Vagina (tissue), 2 donors: ENCODE measurements around the gene NEXN. TPM values are rescaled to one million over a fixed set of nuclear protein-coding genes. Genes with fewer than 3 reads are reported as not detected.
"Not testable (repeated sequence)": the region's sequence is repeated elsewhere in the genome, so short reads cannot be mapped to it uniquely, and the experiment has no call there.

Source experiments
- DNase-seq, 2 donors: peaks; one replicate each; pipeline ENCODE4 v3.0.0-alpha.2; 2017; ENCODE audit errors: extremely low spot score in 2 of 2
- H3K27ac ChIP-seq: fragments of 200-600 bp; sonication (generic); one replicate; pipeline ENCODE4 v1.5.1; 2019
- H3K27me3 ChIP-seq: fragments of 200-600 bp; sonication (generic); one replicate; pipeline ENCODE4 v1.5.1; 2019
- H3K36me3 ChIP-seq, 2 donors: fragments of 200-600 bp; sonication (generic); one replicate each; pipeline ENCODE4 v1.5.1; 2017 to 2019
- H3K4me1 ChIP-seq: fragments of 200-600 bp; sonication (generic); one replicate; pipeline ENCODE4 v1.5.1; 2019
- H3K4me3 ChIP-seq, 2 donors: fragments of 200-600 bp; sonication (generic); 1 replicate in 1 of 2; 2 replicates in 1 of 2; pipeline ENCODE4 v1.5.1; 2016 to 2019
- H3K9me3 ChIP-seq: fragments of 200-600 bp; sonication (generic); one replicate; pipeline ENCODE4 v1.5.1; 2019
- CTCF ChIP-seq, 3 experiments: fragments of 450-650 bp in 2 of 3; fragments of 200-600 bp in 1 of 3; sonication (generic) in 1 of 3; IDR thresholded peaks; one replicate each; pipeline ENCODE4 v1.5.1; 2017 to 2019; ENCODE audit warnings: antibody characterized with exemption in 3 of 3, mild to moderate bottlenecking in 2 of 3, moderate library complexity in 2 of 3
- POLR2A ChIP-seq, 2 donors: fragments of 450-650 bp; IDR thresholded peaks; one replicate each; pipeline ENCODE4 v1.6.1; 2017; ENCODE audit warnings: antibody characterized with exemption in 2 of 2, mild to moderate bottlenecking in 2 of 2, moderate library complexity in 2 of 2
- POLR2AphosphoS5 ChIP-seq, 2 donors: sonication (generic); formaldehyde crosslinking; IDR thresholded peaks; one replicate each; pipeline ENCODE4 v1.9.0; 2017; ENCODE audit warnings: antibody characterized with exemption in 2 of 2, mild to moderate bottlenecking in 2 of 2, low read depth in 1 of 2; ENCODE audit not compliant: insufficient read depth in 1 of 2
- intact Hi-C: fragments of 100-400 bp; cut with DNase I; formaldehyde crosslinking; loops from one replicate; pipeline ENCODE4 v1.15.1; 2023
- total RNA-seq: library from RNA; depleted of rRNA; stranded (reverse); fragments of >200 nt; gene quantifications from one replicate; pipeline ENCODE4 v1.2.3, GENCODE V29; 2016

Gene NEXN
- total RNA-seq, 1 donor from 2014 or later: 20.1 TPM

- no peaks in the 10 kb centered on the region for H3K4me1 ChIP-seq
- H3K9me3 ChIP-seq: no peaks in the 10 kb centered on the region
- no peaks in the 10 kb centered on the region for H3K27me3 ChIP-seq
- intact Hi-C loops: no loop called here
- no peak overlapping the region for H3K4me3 ChIP-seq
- no peak for DNase-seq
- no peaks in the 10 kb centered on the region for H3K36me3 ChIP-seq
- no peak for TF ChIP-seq POLR2AphosphoS5 (IDR thresholded peaks at IDR 0.05; ENCODE audit: insufficient read depth in 1 of 2, low read depth in 1 of 2)
- no peak for TF ChIP-seq POLR2A (IDR thresholded peaks at IDR 0.05)
- TF ChIP-seq CTCF (IDR thresholded peaks at IDR 0.05): peak in 2 of 3 experiments; percentile 38 to 48
- no peak overlapping the region for H3K27ac ChIP-seq
These were observed 12.4 kb downstream of the NEXN start for GRCh38 chr1:77900687-77901293.

GRCh38 chr1:77905603-77906002, 17.2 kb downstream of the NEXN start:
- TF ChIP-seq POLR2A (IDR thresholded peaks at IDR 0.05) (no peak), CTCF (IDR thresholded peaks at IDR 0.05) (no peak), POLR2AphosphoS5 (IDR thresholded peaks at IDR 0.05; ENCODE audit: insufficient read depth in 1 of 2, low read depth in 1 of 2) (no peak)
- no peak for DNase-seq
- H3K36me3 ChIP-seq: no peaks in the 10 kb centered on the region
- H3K27me3 ChIP-seq: no peaks in the 10 kb centered on the region
- intact Hi-C loops: no loop called here
- no peak overlapping the region for H3K4me3 ChIP-seq
- no peak overlapping the region for H3K27ac ChIP-seq
- H3K4me1 ChIP-seq: no peaks in the 10 kb centered on the region
- no peaks in the 10 kb centered on the region for H3K9me3 ChIP-seq

GRCh38 chr1:77906019-77906545, 17.7 kb downstream of the NEXN start:
- H3K36me3 ChIP-seq: no peaks in the 10 kb centered on the region
- intact Hi-C loops: no loop called here
- no peaks in the 10 kb centered on the region for H3K4me1 ChIP-seq
- no peak for DNase-seq
- TF ChIP-seq CTCF (IDR thresholded peaks at IDR 0.05) (no peak), POLR2A (IDR thresholded peaks at IDR 0.05) (no peak), POLR2AphosphoS5 (IDR thresholded peaks at IDR 0.05; ENCODE audit: insufficient read depth in 1 of 2, low read depth in 1 of 2) (no peak)
- no peak overlapping the region for H3K27ac ChIP-seq
- H3K9me3 ChIP-seq: no peaks in the 10 kb centered on the region
- H3K4me3 ChIP-seq: no peak overlapping the region
- H3K27me3 ChIP-seq: no peaks in the 10 kb centered on the region

- Histone ChIP-seq H3K27ac (no peak overlapping the region), H3K4me1 (no peaks in the 10 kb centered on the region), H3K27me3 (no peaks in the 10 kb centered on the region), H3K4me3 (no peak overlapping the region), H3K36me3 (no peaks in the 10 kb centered on the region), H3K9me3 (no peaks in the 10 kb centered on the region)
- no peak for TF ChIP-seq CTCF (IDR thresholded peaks at IDR 0.05)
- TF ChIP-seq POLR2AphosphoS5 (IDR thresholded peaks at IDR 0.05; ENCODE audit: insufficient read depth in 1 of 2, low read depth in 1 of 2): no peak
- no peak for TF ChIP-seq POLR2A (IDR thresholded peaks at IDR 0.05)
- no peak for DNase-seq
- intact Hi-C loops: no loop called here
These were observed 18.2 kb downstream of the NEXN start for GRCh38 chr1:77906624-77907023.

GRCh38 chr1:77910116-77910515, 21.7 kb downstream of the NEXN start:
- intact Hi-C loops: no loop called here
- H3K27ac ChIP-seq: no peak overlapping the region
- H3K36me3 ChIP-seq: no peaks in the 10 kb centered on the region
- H3K4me1 ChIP-seq: no peaks in the 10 kb centered on the region
- no peak for TF ChIP-seq POLR2A (IDR thresholded peaks at IDR 0.05)
- no peak for TF ChIP-seq CTCF (IDR thresholded peaks at IDR 0.05)
- no peak for TF ChIP-seq POLR2AphosphoS5 (IDR thresholded peaks at IDR 0.05; ENCODE audit: insufficient read depth in 1 of 2, low read depth in 1 of 2)
- H3K4me3 ChIP-seq: no peak overlapping the region
- no peak for DNase-seq
- no peaks in the 10 kb centered on the region for H3K27me3 ChIP-seq
- no peaks in the 10 kb centered on the region for H3K9me3 ChIP-seq

- H3K4me3 ChIP-seq, H3K4me1 ChIP-seq, DNase-seq, intact Hi-C loops, H3K9me3 ChIP-seq, H3K27me3 ChIP-seq, H3K36me3 ChIP-seq, H3K27ac ChIP-seq: not testable (repeated sequence)
These were observed 30.5 kb downstream of the NEXN start for GRCh38 chr1:77918918-77919317.
